Right ventricle myocardium inferior (tissue), 1 donor: ENCODE measurements around the gene AGPAT2. TPM values are rescaled to one million over a fixed set of nuclear protein-coding genes. Genes with fewer than 3 reads are reported as not detected.

Source experiments
- ATAC-seq: fragments of 200-7000 bp; cut with Tn5 transposase; one replicate; pipeline ENCODE4 v1.9.1; 2020; ENCODE audit warnings: mild to moderate bottlenecking, moderate library complexity
- DNase-seq: peaks from one replicate; pipeline ENCODE4 v3.0.0; 2021; ENCODE audit errors: missing footprints
- intact Hi-C: fragments of 100-400 bp; cut with DNase I; formaldehyde crosslinking; loops from one replicate; pipeline ENCODE4 v1.11.0; 2022
- long read RNA-seq: library from polyadenylated mRNA; unstranded; transcript quantifications from one replicate; pipeline ENCODE4 v2.0.0, GENCODE V29; 2021
- total RNA-seq: library from RNA; stranded (reverse); fragmentation: NEBNext Ultra II Directional; extraction: Animal tissue kit (Norgen Biotek cat#: 25700); gene quantifications from one replicate; pipeline ENCODE4 v1.2.1, GENCODE V29; 2021
- donor health status: DM: no; HTN: yes; CAD: no; lungs with severe emphysema.

The AGPAT2 gene
- 57.9 TPM for total RNA-seq
- long read RNA-seq, transcript AGPAT2-202 (6 exons, 1,512 nt): major isoform, 85 of 98 reads
- long read RNA-seq, partial matches to known transcripts: 0 of 98 reads
- long read RNA-seq, other reads (novel, unspliced or antisense): 11 of 98 reads

DNA sequence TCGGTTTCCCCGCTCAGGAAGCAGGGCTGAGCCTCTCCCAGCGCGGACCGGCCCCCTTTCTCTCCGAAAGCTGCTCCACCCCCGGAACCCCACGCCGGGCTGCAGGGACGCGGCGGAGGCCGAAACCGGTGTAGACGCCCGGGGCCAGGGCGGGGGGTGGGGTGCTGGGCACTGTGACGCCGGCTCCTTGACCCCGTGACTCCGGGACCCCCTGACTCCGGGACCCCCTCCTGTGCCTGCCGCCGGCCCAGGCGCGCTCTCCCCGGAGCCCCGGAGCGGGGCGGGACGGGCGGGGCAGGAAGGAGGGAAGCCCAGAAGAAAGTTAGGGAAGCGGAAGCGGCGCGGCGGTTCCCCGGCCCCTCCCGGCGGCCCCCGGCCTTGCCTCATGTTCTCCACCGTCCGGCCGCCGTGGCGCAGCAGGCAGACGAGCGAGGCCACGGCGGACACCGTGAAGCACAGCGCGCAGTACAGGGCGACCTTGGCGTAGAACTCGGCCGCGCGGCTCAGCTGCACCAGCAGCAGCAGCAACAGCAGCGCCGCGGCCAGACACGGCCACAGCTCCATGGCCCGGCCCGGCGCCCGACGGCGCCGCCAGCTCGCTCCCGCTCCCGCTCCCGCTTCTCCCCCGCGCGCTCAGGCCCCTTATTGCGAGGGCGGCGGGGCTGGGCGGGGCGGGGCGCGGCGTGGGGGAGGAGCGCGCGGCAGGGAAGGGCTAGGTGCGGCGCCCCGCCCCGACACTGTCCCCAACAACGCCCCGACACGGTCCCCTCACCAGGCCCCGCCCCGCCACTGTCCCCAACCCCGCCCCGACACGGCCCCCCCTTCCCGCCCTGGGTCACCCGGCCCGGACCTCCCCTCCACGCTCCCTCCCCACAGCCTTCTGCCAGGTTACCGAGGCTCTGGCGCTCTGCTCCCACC lies at the start of gene AGPAT2:
Gene AGPAT2, minus strand, starts transcription at position 664 of the 918 bp plus-strand sequence. Its CDS starts 100 bp downstream, at position 564.
- intact Hi-C loops: loop anchor here (5.0 kb wide), 1 partner anchor 40 kb away; no protein-coding TSS in a partner anchor
- DNase-seq (peak; percentile 92), ATAC-seq (peak; percentile 82)

DNA sequence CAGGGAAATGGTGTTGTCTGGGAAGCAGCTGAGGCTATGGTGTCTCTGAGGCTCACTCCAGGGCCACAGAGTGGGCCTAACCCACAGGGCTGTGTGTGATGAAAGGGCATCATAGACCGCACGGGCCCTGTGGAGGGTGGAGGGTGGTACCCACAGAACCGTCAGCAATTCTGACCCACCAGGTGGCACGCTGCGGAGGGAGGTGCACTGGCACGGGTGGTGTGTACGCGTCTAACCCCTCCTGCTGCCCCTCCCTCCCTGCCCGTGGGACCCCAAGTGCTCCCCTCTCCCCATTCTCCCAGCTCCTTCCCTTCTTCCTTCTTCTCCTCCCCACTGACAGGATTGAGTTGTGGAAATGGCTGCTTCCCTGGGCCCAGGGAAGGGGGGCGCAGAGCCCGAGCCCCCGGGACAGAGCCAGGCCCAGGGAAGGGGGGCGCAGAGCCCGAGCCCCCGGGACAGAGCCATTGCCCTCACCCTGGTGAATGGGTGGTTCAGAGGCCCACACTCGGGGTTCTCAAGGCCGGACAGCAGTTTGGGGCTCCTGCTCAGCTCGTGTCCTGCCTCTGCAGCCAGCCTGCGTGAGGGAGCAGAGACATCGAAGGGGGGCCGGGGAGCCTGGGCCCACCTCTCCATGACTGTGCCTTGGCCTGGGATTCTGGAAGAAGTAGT lies 48.7 kb upstream of the AGPAT2 start:
- intact Hi-C loops: no loop called here
- ATAC-seq (no peak), DNase-seq (no peak)

DNA sequence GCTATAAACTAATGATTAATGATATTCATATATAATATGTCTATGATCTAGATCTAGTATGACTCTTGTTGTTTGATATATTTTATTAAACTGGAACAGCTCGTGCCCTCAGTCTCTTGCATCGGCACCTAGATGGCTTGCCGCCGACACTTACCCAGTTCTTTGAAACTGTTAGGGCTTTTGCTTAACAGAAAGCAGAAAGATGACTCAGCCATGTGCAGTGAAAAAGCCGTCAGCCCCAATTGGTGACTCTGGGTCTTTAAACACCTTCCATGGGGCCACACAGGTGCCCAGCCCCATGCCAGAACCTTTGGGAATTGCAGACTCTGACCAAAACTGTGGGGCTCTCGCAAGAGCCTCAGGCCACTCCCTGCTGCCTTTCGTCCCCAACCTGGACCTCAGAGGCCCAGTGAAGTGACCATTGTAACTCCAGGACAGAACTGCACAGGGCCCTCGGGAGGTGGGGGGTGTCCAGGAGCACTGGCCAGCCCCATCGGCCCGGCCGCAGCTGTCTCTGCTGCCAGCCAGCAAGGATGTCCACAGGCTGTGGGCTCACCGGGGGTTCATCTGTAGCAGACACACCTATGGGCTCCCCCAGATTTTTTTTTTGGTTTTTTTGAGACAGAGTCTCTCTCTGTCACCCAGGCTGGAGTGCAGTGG lies 47.7 kb upstream of the AGPAT2 start:
- no peak for DNase-seq
- intact Hi-C loops: no loop called here
- no peak for ATAC-seq

DNA sequence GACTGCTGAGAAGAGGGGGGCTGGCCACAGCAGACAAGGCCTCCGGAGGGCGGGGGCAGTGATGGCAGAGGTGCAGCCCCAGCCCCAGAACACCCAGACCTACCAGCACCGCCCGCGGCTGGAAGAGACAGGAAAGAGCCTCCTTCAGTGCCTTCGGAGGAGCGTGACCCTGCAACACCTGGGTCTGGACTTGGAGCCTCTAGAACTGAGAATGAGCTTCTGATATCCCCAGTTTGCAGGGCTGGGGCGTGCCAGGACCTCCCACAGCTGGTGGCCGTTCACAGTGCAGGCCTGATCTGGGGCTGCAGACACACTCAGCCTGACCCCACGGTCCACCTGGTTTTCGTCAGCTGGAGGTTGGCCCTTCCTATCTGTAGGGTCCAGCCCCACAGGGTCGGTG lies 46.4 kb upstream of the AGPAT2 start:
- DNase-seq (peak; percentile 22), ATAC-seq (no peak)
- intact Hi-C loops: no loop called here

DNA sequence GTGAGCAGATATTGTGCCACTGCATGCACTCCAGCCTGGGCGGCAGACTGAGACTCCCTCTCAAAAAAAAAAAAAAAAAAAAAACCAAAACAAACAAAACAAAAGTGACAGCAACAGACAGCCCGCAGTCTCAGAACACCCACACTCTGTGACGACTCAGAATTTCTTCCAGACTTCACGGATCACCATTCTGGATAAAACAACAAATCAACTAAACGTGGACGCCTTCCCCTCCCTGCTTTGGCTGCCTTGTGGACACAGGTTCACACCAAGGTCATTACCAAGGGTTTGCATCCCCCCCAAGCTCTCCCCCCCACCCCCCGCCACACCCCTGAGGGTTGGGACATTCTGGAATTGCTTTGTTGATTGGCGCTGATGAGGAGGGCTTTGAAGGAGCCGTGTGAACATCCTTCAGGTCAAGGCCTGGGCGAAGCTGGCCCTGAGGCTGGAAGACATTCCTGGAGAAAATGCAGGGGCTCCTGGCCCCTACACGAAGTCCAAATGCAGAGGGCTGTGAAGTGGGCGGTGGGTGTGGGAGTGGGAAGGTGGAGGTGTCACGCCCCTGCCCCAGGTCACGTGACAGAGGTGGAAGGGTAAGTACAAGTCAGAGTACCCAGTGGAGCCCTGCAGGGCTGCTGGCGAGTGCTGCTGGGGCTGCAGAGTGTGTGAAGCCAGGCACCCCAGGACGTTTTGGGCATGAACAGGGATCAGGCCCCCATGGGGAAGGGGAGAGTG lies 45.4 kb upstream of the AGPAT2 start:
- intact Hi-C loops: no loop called here
- DNase-seq (peak; percentile 18), ATAC-seq (no peak)

DNA sequence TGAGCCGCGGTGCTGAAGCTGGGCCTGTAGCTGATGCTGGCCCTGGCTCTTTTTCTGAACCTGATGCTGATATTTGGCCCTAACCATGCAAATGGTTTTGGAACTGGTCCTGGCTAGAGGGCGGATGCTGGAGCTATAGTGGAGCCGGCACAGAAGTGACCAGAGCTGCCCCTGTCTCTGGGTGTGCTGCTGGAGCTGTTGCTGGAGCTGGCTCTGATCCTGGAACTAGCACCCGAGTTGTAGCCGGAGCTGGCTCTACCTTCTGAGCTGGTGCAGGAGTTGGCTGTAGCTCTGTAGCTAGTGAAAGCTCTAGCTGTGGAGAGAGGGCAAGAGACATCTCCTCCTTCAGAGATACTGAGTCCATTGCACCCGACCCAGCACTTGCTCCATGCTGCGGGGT lies 42.7 kb upstream of the AGPAT2 start:
- no peak for ATAC-seq
- DNase-seq: peak; percentile 5
- intact Hi-C loops: loop anchor here (5.0 kb wide), 1 partner anchor 43 kb away; the partner anchor contains the start of gene AGPAT2

DNA sequence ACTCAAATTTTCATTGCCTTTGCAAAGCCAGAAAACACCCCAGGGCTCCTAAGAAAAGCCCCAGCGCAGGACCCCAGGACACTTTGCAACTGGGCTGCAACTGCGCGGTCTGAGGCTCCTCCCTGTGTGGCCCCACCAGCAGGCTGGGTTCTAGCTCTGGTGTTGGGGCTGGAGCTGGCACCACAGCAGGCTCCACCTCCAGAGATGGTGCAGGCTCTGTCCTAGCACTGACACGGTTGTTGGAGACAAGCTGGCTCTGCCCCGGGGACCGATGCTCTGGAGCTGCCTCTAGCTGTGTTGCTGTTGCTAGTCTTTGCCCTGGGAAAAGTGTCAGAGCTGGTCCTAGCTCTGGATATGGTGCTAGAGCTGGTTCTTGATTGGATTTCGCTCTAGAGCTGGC lies 41.9 kb upstream of the AGPAT2 start:
- DNase-seq: no peak
- intact Hi-C loops: loop anchor here (5.0 kb wide), 1 partner anchor 42 kb away; the partner anchor contains the start of gene AGPAT2

DNA sequence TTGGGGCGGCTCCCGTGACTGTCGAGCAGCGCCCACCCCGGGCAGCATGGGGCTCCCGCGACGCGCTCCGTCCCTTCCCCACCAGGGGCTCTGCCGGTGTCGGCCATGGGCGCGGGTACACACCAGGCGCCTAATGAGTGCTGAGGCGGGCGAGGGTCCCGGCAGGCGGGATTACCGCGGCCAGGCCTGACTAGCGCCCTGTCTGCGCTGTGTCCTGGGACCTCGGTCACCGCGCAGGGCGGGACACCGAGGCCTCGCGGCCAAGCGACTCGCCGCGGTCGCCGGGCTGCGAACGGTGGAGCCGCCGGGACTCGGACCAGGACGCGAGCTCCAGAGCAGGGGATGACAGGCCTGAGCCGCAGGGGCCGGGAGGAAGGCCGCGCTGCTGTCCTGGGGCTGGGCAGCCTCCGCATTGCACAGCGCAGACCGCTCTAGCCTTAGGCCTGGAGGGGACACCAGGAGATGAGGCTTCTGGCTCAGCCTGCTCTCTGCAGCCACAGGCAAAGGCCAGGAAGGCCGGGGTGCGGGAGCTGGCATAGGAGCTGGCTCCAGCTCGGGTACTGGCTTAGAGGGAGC lies 41.4 kb upstream of the AGPAT2 start:
- DNase-seq: peak; percentile 73
- intact Hi-C loops: loop anchor here (5.0 kb wide), 1 partner anchor 41 kb away; the partner anchor contains the start of gene AGPAT2
- peak; percentile 44 for ATAC-seq

More for the DNA sequence above, 41.9 kb upstream of the AGPAT2 start:
- ATAC-seq: no peak

DNA sequence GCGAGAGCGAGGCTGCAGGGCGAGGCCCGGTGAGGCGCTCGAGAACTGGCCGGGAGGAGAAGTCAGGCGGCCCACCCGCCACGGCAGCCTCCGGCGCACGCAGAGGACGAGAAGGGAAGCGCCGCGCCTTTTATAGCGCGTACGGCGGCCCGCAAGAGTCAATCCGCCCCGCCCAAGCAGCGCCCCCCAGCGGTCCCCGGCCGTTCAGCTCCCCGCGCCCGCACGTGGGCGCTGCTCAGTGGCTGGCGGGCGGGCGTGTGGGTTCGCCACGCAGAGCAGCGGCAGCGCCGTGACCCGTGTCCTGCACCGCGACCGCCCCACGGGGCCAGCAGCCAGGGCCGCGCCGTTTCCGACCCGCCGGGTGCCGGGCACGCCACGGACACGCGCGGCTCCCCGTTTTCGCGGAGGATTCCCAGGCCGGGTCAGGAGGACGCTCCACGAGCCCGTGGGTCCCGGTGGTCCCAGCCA lies 40.9 kb upstream of the AGPAT2 start:
- ATAC-seq: peak; percentile 88
- intact Hi-C loops: loop anchor here (5.0 kb wide), 1 partner anchor 41 kb away; the partner anchor contains the start of gene AGPAT2
- DNase-seq: peak; percentile 95

DNA sequence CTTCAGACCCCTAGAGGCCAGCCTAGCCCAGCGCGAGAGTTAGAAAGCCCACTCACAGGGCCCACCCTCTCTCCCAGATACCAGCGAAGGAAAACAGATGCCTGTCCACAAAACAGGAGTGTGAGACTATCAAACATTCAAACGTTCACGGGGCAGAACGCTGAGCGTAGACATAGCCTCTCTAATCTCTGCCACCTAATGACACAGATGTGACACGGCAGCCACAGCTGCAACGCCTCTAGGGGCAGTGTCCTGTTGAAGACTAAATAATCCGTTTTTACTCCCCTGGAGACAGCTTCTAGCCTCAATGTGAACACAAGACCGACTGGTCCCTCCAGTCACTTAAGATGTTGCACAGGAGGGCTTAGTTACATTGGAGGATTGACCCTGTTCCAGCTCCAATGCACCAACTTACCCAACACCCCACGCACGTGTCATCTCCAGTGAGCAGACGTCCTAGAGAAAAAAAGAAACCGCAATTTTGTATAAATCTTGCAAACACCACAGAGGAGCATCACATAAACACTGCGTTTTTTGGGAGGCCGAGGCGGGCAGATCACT lies 39.5 kb upstream of the AGPAT2 start:
- intact Hi-C loops: loop anchor here (5.0 kb wide), 1 partner anchor 39 kb away; the partner anchor contains the start of gene AGPAT2
- peak; percentile 15 for DNase-seq
- no peak for ATAC-seq

DNA sequence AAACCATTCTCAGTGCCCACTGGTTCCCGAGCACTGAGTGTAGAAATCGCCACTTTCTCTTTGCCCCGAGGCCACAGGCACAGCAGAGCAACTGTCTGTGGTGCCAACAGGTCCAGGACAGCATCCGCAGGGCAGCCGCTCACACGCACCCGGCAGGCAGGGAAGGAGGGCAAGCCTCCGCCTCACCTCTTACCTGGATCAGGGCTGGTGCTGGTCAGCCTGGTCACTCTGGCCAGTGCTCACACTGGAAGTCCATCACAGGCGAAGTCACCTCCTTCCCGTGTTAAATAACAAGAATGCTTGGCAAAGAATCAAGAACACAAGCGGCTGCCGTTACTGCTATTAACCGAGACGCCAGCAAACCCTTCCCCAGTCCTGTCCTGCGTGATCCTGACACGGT lies 38.9 kb upstream of the AGPAT2 start:
- intact Hi-C loops: loop anchor here (5.0 kb wide), 1 partner anchor 39 kb away; the partner anchor contains the start of gene AGPAT2
- no peak for ATAC-seq
- DNase-seq: no peak

DNA sequence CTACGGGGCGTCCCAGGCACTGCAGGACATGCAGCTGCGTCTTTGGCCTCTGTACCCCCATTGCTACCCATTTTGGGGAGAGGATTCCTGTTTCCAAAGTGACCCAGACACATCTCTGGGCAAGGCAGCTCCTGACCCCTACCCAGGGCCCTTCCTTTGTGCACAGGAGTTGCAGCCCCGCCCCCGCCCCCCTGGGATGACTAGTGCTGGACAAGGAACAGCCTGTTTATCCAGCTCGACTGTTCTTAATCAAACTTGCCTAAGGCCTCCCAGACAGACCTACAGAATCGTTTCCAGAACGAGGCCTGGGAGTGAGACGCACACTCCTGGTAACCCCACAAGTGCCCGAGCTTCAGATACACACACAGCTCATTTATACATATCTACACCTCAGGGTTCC lies 38.4 kb upstream of the AGPAT2 start:
- intact Hi-C loops: loop anchor here (5.0 kb wide), 1 partner anchor 38 kb away; the partner anchor contains the start of gene AGPAT2
- no peak for ATAC-seq

DNA sequence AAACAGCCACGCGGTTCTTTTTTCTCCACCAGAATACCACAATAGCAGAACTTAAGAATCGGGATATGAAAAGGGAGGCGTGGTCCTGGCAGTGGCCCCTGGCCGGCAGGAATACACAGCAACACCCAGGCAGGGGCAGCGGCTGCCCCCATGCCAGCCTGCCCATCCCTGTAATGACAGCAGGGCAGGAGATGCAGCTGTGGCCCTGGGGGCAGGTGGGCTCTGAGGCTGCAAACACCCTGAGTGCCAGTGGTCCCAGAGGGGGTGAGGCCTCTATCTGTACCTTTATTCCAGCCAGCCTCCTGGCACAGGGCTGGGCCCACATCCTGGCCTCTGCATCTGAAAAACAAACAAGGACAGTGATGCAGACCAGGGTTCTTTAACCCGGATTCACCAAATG lies 37.5 kb upstream of the AGPAT2 start:
- intact Hi-C loops: loop anchor here (5.0 kb wide), 1 partner anchor 37 kb away; the partner anchor contains the start of gene AGPAT2
- no peak for DNase-seq
- ATAC-seq: no peak

More for the DNA sequence above, 38.4 kb upstream of the AGPAT2 start:
- DNase-seq: no peak

DNA sequence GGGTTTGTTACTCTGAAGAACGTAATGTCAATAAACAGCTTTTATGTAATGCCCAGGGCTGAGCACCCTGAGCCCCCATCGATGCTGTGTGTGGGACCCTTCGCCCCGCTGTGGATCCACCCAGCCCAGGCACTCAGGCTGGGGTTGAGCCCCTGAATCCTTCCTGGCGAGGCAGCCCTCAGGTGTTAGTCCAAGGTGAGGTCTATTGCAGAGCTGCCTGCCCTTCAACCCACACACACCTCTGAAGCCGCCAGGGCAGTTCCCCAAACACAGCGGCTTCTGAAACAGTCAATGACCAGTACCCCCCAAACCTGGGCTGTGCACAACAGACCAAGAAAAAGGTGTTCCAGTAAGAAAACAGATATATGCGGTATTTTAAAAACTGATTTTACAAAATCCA lies 36.7 kb upstream of the AGPAT2 start:
- ATAC-seq (no peak), DNase-seq (no peak)
- intact Hi-C loops: no loop called here

DNA sequence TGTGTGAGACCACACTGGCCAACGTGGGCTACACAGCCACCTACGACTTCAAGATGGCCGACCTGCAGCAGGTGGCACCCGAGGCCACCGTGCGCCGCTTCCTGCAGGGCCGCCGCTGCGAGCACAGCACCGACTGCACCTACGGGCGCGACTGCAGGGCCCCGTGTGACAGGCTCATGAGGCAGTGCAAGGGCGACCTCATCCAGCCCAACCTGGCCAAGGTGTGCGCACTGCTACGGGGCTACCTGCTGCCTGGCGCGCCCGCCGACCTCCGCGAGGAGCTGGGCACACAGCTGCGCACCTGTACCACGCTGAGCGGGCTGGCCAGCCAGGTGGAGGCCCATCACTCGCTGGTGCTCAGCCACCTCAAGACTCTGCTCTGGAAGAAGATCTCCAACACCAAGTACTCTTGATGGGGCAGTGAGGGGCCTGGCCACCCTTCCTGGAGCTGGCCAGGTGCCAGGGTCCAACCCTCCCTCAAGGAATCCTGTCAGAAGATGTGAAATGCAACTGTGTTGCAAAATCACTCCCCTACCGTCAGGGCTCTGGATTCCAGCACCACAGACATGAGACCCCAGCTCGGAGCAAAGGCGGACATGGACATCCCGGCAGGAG lies 36.2 kb upstream of the AGPAT2 start:
- intact Hi-C loops: no loop called here
- DNase-seq (no peak), ATAC-seq (no peak)

DNA sequence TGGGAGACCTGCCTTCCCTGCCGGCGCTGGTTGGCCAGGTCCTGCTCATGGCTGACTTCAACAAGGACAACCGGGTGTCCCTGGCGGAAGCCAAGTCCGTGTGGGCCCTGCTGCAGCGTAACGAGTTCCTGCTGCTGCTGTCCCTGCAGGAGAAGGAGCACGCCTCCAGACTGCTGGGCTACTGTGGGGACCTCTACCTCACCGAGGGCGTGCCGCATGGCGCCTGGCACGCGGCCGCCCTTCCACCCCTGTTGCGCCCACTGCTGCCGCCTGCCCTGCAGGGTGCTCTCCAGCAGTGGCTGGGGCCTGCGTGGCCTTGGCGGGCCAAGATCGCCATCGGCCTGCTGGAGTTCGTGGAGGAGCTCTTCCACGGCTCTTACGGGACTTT lies 35.7 kb upstream of the AGPAT2 start:
- DNase-seq (no peak), ATAC-seq (no peak)
- intact Hi-C loops: no loop called here
